ENCODE measurements around the gene CLCF1.

CLCF1 gene

DNA sequence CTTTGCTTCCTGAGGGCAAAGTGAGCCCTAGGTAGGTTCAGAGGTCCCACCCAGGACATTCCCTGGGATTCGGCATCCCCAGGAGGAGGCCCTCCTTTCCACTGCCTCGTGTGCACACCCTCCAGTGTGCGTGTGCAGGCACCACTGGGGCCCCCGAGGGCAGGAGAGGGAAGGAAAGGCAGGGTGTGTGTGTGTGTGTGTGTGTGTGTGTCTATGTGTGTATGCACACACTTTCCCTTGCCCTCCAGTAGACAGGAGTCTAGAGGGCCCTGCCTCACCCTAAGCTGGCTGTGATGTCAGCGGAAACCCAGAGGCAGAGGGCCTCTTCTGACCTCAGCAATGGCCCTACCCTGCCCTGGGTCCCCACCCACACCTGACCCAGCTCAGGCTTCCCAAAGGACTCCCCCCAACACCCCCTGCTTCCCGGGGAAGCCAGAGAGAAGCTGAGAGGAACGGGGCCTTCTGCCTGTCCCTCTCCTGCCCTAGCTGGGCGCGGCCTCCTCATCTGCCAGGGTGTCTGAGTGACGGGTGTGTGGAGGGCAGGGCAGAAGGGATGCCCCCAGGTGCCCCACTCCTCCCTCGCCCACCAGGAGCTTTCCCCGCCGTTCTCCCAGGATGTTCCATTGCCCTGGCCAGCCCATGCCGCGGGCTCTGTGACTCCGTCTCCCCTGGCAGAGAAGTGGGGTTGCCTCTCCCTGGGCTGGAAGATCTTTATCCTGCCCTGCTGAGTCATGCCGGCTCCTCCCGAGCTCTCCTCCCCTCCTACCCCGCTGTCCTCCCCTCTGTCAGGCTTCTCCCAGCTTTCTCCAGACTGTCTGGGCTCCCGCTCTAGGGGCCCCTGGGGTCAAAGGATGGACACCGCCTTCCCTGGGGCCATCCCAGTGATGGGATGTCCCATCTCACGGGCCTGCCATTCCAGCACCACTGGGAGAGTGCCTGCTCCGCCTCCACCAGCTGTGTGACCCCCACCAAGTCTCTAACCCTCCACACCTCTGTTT is 6.0 kb upstream of the CLCF1 start:
- TF ChIP-seq, protein P1, sequence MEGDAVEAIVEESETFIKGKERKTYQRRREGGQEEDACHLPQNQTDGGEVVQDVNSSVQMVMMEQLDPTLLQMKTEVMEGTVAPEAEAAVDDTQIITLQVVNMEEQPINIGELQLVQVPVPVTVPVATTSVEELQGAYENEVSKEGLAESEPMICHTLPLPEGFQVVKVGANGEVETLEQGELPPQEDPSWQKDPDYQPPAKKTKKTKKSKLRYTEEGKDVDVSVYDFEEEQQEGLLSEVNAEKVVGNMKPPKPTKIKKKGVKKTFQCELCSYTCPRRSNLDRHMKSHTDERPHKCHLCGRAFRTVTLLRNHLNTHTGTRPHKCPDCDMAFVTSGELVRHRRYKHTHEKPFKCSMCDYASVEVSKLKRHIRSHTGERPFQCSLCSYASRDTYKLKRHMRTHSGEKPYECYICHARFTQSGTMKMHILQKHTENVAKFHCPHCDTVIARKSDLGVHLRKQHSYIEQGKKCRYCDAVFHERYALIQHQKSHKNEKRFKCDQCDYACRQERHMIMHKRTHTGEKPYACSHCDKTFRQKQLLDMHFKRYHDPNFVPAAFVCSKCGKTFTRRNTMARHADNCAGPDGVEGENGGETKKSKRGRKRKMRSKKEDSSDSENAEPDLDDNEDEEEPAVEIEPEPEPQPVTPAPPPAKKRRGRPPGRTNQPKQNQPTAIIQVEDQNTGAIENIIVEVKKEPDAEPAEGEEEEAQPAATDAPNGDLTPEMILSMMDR (IDR thresholded peaks at IDR 0.05; ENCODE audit: extremely low read depth, insufficient read depth, missing control alignments) = no peak
- in situ Hi-C loops (cut with MboI; ENCODE audit: low pct_unique_long_range_greater_than_20kb, low sequenced_read_pairs, unreplicated experiment) = loop anchor here (10.0 kb wide), 1 partner anchor 45 kb away; no protein-coding TSS in a partner anchor
- no peak for DNase-seq (ENCODE audit: low spot score)

DNA sequence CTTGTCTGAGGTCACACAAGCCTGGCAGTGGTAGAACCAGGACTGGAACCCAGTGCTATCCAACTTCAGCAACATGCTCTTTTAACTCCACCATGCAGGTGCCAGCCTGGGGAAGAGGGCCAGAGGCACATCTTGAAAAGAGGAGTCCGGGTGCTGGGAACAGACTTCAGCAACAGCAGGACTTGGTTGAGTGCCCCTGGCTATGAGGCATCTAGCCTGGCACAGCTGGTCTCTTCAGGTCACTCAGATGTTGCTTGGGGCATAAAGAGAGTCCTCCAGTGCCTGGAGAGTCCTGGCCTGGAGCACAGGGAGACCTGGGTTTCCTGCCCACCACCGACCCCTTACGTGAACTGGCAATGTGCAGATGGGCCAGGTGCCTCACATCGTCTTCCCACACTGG is 5.1 kb upstream of the CLCF1 start:
- in situ Hi-C loops (cut with MboI; ENCODE audit: low pct_unique_long_range_greater_than_20kb, low sequenced_read_pairs, unreplicated experiment) = no loop called here
- TF ChIP-seq, protein P1 (IDR thresholded peaks at IDR 0.05; ENCODE audit: extremely low read depth, insufficient read depth, missing control alignments) = no peak
- DNase-seq (ENCODE audit: low spot score) = no peak

DNA sequence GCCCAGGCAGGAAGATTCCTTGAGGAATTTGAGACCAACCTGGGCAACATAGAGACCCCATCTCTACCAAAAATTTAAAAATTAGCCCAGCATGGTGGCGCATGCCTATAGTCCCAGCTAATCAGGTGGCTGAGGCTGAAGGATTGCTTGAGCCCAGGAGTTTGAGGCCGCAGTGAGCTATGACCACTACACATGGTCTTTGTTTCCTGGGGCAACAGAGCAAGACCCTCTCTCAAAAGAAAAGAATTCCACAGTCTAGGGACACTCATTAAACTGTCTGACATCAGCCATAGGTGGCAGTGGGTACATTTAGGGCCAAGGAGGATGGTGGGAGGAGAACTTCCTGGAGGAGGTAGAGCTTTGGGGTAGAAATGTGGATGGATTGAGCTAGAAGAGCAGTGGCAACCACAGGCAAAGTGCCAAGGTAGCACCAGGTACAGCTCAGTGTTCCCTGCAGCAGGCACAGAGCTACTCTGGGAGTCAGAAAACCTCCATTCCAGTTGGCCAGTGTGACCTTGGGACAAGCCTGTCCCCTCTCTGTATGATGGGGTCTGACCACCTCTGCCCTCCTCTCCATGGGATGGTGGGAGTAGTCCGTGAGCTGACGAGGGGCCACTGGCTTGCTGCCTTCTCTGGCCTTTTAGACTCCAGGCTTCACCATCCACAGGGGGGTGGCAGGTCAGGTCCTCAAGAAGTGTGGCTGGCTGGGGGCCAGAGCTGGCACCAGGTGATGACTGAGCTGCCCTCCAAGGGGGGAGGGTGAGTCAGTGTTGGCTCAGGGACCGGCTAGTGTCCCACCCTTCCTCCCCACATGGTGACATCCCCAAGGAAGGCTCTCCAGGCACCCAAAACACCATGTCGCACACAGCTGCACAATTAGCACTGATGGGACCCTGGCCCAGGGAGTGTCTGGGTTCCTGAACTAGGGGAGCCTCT is 3.7 kb upstream of the CLCF1 start:
- no peak for DNase-seq (ENCODE audit: low spot score)
- in situ Hi-C loops (cut with MboI; ENCODE audit: low pct_unique_long_range_greater_than_20kb, low sequenced_read_pairs, unreplicated experiment) = no loop called here
- TF ChIP-seq, protein P1 (IDR thresholded peaks at IDR 0.05; ENCODE audit: extremely low read depth, insufficient read depth, missing control alignments) = no peak

DNA sequence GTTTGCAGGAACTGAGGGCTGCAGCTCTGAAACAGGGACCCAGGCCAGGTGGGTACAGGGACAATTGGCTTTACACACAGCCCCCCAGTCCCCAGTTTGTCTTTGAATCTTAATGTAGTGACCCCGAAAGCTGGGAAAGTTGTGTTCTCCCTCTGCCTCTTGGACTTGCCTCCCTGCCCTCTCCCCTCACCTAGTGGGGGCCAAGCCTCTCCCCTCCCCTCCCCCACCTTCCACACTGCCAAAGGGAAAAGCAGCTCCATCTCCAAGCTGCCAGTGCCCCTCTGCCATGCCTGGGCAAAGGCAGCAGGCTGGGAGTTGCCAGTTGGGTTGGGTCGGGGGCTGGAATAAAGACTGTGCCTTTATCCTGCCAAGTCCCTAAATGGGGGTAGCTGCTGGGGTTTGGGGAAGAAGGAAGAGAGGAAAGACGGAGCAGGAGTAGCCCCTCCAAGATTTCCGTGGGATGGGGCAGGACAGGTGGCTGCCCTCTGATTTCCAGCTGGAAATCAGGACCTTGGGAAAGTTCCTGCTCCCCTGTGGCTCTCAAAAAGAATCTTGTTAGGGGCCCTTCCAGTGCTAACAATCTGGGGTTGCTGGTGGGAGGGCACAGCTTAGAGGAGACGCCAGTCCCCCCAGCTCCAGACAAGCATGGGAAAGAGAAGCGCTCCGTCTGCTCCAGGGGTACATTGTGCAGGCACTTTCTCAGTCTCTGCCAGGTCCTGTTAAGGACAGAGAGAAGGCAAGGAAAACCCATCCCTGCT is 2.8 kb upstream of the CLCF1 start:
- DNase-seq (ENCODE audit: low spot score) = no peak
- TF ChIP-seq, protein P1 (IDR thresholded peaks at IDR 0.05; ENCODE audit: extremely low read depth, insufficient read depth, missing control alignments) = no peak
- in situ Hi-C loops (cut with MboI; ENCODE audit: low pct_unique_long_range_greater_than_20kb, low sequenced_read_pairs, unreplicated experiment) = no loop called here

DNA sequence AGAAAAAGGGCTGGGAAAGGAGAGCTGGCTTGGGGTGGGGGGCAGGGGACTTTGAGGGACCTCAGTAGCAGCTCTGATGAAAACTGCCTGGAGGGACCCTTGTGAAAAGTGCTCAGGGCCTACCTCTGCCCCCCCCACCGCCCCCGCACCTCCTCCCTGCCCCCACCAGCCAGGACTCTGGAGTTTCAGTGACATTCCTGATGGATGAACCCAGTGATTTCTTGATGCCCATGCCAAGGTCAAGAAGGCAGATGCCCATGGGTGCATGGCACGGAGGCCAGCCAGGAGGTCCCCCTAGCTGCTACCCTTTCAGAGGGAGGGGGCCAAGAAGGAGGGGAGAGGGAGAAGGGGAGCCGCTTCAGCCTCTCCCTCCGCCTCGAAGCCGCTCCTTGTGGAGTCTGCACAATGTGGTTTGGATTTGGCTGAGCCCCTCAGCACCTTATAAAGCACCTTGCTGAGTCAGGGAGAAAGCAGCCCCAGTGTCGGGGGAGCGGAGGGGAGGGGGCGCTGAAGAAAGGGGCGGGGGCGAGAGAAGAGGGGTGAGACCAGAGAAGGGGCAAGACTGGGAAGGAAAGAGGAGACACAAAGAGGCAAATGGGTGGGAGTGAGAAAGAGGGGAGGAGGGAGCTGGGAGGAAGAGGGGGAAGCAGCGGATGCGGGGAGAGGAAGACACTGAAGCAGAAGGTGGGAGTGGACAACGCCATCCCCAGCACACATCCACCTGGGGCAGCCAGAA is 2.1 kb upstream of the CLCF1 start:
- DNase-seq (ENCODE audit: low spot score) = no peak
- TF ChIP-seq, protein P1 (IDR thresholded peaks at IDR 0.05; ENCODE audit: extremely low read depth, insufficient read depth, missing control alignments) = no peak
- in situ Hi-C loops (cut with MboI; ENCODE audit: low pct_unique_long_range_greater_than_20kb, low sequenced_read_pairs, unreplicated experiment) = no loop called here

All from GM13977 (cell line).